Measurements from ENCODE around the gene POC5. TPM values are rescaled to one million over a fixed set of nuclear protein-coding genes. Genes with fewer than 3 reads are reported as not detected.
A peak's percentile ranks its signal among the peaks of the same experiment; 100 is the strongest.
"Not testable (repeated sequence)": the region's sequence is repeated elsewhere in the genome, so short reads cannot be mapped to it uniquely, and the experiment has no call there.

Gene POC5
- 27.3 TPM for polyA plus RNA-seq (2012; ENCODE audit: insufficient read depth, insufficient read length)

GRCh38 chr5:75717082-75717922 lies at the start of gene POC5:
Gene POC5, minus strand, starts transcription at chr5:75717437. Its CDS starts 4,500 bp downstream, at chr5:75712937.
- peak within 1 kb of the TSS; percentile 89 for H3K4me3 ChIP-seq (ENCODE audit: low read length)

GRCh38 chr5:75758116-75758515 lies 40.9 kb upstream of the POC5 start:
- no peak for DNase-seq (ENCODE audit: low read depth, low spot score)

More at GRCh38 chr5:75717082-75717922, at the start of gene POC5:
- peak; percentile 98 for DNase-seq (ENCODE audit: low read depth, low spot score)

GRCh38 chr5:75756981-75757380 lies 39.7 kb upstream of the POC5 start:
- no peak overlapping the region for H3K4me3 ChIP-seq (ENCODE audit: low read length)
- no peak for DNase-seq (ENCODE audit: low read depth, low spot score)

More at GRCh38 chr5:75758116-75758515, 40.9 kb upstream of the POC5 start:
- H3K4me3 ChIP-seq (ENCODE audit: low read length): no peak overlapping the region

- H3K4me3 ChIP-seq (ENCODE audit: low read length): no peak overlapping the region
- DNase-seq (ENCODE audit: low read depth, low spot score): no peak
Measured at GRCh38 chr5:75756211-75756610, 39.0 kb upstream of the POC5 start.

- H3K4me3 ChIP-seq (ENCODE audit: low read length): no peak overlapping the region
- no peak for DNase-seq (ENCODE audit: low read depth, low spot score)
Measured at GRCh38 chr5:75753182-75753581, 35.9 kb upstream of the POC5 start.

GRCh38 chr5:75744355-75744754 lies 27.1 kb upstream of the POC5 start:
- no peak for DNase-seq (ENCODE audit: low read depth, low spot score)
- no peak overlapping the region for H3K4me3 ChIP-seq (ENCODE audit: low read length)

- no peak overlapping the region for H3K4me3 ChIP-seq (ENCODE audit: low read length)
- no peak for DNase-seq (ENCODE audit: low read depth, low spot score)
Measured at GRCh38 chr5:75736273-75736672, 19.0 kb upstream of the POC5 start.

GRCh38 chr5:75734913-75735789 lies 17.9 kb upstream of the POC5 start:
- DNase-seq (ENCODE audit: low read depth, low spot score): peak; percentile 23
- no peak overlapping the region for H3K4me3 ChIP-seq (ENCODE audit: low read length)

- H3K4me3 ChIP-seq (ENCODE audit: low read length): no peak overlapping the region
- no peak for DNase-seq (ENCODE audit: low read depth, low spot score)
Measured at GRCh38 chr5:75733767-75734166, 16.5 kb upstream of the POC5 start.

GRCh38 chr5:75731515-75731914 lies 14.3 kb upstream of the POC5 start:
- DNase-seq (ENCODE audit: low read depth, low spot score); H3K4me3 ChIP-seq (ENCODE audit: low read length): not testable (repeated sequence)

- DNase-seq (ENCODE audit: low read depth, low spot score): no peak
- no peak overlapping the region for H3K4me3 ChIP-seq (ENCODE audit: low read length)
Measured at GRCh38 chr5:75729321-75729720, 12.1 kb upstream of the POC5 start.

GRCh38 chr5:75727931-75728330 lies 10.7 kb upstream of the POC5 start:
- DNase-seq (ENCODE audit: low read depth, low spot score): no peak
- no peak overlapping the region for H3K4me3 ChIP-seq (ENCODE audit: low read length)

GRCh38 chr5:75726224-75726623 lies 9.0 kb upstream of the POC5 start:
- H3K4me3 ChIP-seq (ENCODE audit: low read length); DNase-seq (ENCODE audit: low read depth, low spot score): not testable (repeated sequence)

- H3K4me3 ChIP-seq (ENCODE audit: low read length): no peak overlapping the region
- DNase-seq (ENCODE audit: low read depth, low spot score): no peak
Measured at GRCh38 chr5:75723378-75723777, 6.1 kb upstream of the POC5 start.

GRCh38 chr5:75721573-75721972 lies 4.3 kb upstream of the POC5 start:
- H3K4me3 ChIP-seq (ENCODE audit: low read length): no peak overlapping the region
- DNase-seq (ENCODE audit: low read depth, low spot score): no peak

GRCh38 chr5:75720882-75721281 lies 3.6 kb upstream of the POC5 start:
- H3K4me3 ChIP-seq (ENCODE audit: low read length): no peak overlapping the region
- no peak for DNase-seq (ENCODE audit: low read depth, low spot score)

GRCh38 chr5:75716715-75717081 lies 539 bp downstream of the POC5 start:
- peak overlapping the region; percentile 89 for H3K4me3 ChIP-seq (ENCODE audit: low read length)
- no peak for DNase-seq (ENCODE audit: low read depth, low spot score)

GRCh38 chr5:75712091-75712490 lies 5.1 kb downstream of the POC5 start:
- no peak for DNase-seq (ENCODE audit: low read depth, low spot score)
- H3K4me3 ChIP-seq (ENCODE audit: low read length): no peak overlapping the region

GRCh38 chr5:75711151-75711550 lies 6.1 kb downstream of the POC5 start:
- no peak for DNase-seq (ENCODE audit: low read depth, low spot score)
- H3K4me3 ChIP-seq (ENCODE audit: low read length): no peak overlapping the region

- no peak for DNase-seq (ENCODE audit: low read depth, low spot score)
- H3K4me3 ChIP-seq (ENCODE audit: low read length): no peak overlapping the region
Measured at GRCh38 chr5:75710637-75711036, 6.6 kb downstream of the POC5 start.

Measured in Jurkat, Clone E6-1 (cell line).